ENCODE data around the gene ZNF622.

Gene ZNF622

DNA sequence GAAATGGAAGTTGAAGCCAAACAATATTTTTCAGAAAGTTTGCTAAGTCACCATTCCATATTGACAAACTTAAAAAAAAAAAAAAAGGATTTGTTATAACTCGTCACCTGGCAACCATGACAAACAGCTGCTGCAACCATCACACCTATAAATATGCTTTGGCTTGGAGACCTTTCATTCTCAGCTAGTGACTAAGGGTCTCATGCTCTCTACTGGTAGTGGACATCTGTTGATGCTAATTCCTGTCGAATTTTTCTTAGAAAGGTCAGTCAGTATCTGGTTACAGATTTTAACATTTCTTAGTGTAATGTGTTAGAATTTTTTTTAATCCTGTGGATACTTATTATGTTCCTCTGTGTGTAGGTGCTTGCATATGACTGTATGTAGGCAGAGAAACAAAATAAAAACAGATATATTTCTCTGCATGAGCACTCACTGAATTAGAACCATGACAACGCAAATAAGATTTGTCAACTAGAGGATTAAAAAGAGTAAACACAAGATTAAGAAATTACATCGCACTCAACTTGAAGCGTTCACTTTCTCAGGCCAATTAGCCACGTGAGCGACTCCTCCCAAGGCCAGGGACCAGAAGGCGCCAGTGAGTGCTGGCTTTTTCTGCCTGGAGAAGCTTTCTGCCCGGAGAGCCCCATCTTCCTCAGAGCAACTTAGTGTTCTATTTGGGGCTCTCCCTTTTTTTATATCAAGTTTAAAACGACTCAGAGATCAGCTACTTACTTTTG, 27.0 kb upstream of the ZNF622 start:
- peak; percentile 35 for DNase-seq (ENCODE audit: low read depth, low spot score)
- in situ Hi-C loops (cut with HindIII; ENCODE audit: low sequenced_read_pairs), result no loop called here
- no peak for TF ChIP-seq CTCF (IDR thresholded peaks at IDR 0.05; ENCODE audit: low read depth, low read length)
- H3K4me3 ChIP-seq (ENCODE audit: low read depth, low read length), result no peak overlapping the region

DNA sequence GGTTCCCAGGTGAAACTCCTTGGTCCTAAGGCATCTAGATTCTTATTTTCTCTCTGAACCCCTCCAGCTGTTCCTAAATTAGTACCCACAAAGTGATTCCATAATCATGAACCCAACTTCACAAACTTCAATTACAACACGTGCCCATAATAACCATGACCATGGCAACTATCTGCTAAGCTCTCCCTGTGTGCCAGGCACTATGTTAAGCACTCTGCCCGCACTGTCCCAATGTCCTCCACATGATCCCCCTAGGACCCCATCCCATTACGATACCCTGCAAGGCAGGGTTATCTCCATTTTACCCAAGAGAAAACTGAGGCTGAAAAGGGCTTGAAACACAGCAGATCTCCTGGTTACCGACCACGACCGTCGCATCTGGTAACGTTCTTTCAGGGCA, 25.3 kb upstream of the ZNF622 start:
- no peak overlapping the region for H3K4me3 ChIP-seq (ENCODE audit: low read depth, low read length)
- no peak for TF ChIP-seq CTCF (IDR thresholded peaks at IDR 0.05; ENCODE audit: low read depth, low read length)
- in situ Hi-C loops (cut with HindIII; ENCODE audit: low sequenced_read_pairs), result no loop called here
- no peak for DNase-seq (ENCODE audit: low read depth, low spot score)

GRCh38 chr5:16489322-16489791, 23.8 kb upstream of the ZNF622 start:
- in situ Hi-C loops (cut with HindIII; ENCODE audit: low sequenced_read_pairs), result no loop called here
- TF ChIP-seq CTCF (IDR thresholded peaks at IDR 0.05; ENCODE audit: low read depth, low read length), result peak; percentile 81
- no peak overlapping the region for H3K4me3 ChIP-seq (ENCODE audit: low read depth, low read length)
- DNase-seq (ENCODE audit: low read depth, low spot score), result peak; percentile 67

DNA sequence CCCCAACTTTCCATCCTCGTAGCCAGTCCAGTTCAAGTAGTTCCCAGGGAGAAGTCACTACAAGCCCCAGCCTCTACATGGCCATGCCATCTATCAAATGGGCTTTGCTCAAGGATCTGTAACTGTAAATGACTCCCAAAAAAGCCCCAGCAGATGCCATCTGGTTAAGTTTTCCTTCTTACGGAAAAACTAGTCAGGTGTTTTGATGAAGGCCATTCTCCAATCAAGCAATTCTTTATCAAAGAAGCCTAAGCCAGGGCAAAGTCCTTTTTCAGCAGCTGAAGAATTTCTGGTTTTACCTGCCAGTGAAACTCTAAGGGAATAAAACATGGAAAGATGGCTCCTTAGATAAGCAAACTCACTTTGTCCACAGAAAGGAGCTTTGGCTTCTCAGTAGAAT, 21.9 kb upstream of the ZNF622 start:
- H3K4me3 ChIP-seq (ENCODE audit: low read depth, low read length), result no peak overlapping the region
- in situ Hi-C loops (cut with HindIII; ENCODE audit: low sequenced_read_pairs), result no loop called here
- no peak for DNase-seq (ENCODE audit: low read depth, low spot score)
- no peak for TF ChIP-seq CTCF (IDR thresholded peaks at IDR 0.05; ENCODE audit: low read depth, low read length)

GRCh38 chr5:16486711-16487111, 21.1 kb upstream of the ZNF622 start:
- H3K4me3 ChIP-seq (ENCODE audit: low read depth, low read length), result no peak overlapping the region
- no peak for DNase-seq (ENCODE audit: low read depth, low spot score)
- no peak for TF ChIP-seq CTCF (IDR thresholded peaks at IDR 0.05; ENCODE audit: low read depth, low read length)
- in situ Hi-C loops (cut with HindIII; ENCODE audit: low sequenced_read_pairs), result no loop called here

GRCh38 chr5:16485656-16486055, 20.1 kb upstream of the ZNF622 start:
- DNase-seq (ENCODE audit: low read depth, low spot score), result no peak
- H3K4me3 ChIP-seq (ENCODE audit: low read depth, low read length), result no peak overlapping the region
- TF ChIP-seq CTCF (IDR thresholded peaks at IDR 0.05; ENCODE audit: low read depth, low read length), result no peak
- in situ Hi-C loops (cut with HindIII; ENCODE audit: low sequenced_read_pairs), result no loop called here

Measured in astrocyte of the spinal cord (primary cell).